Measurements from ENCODE around the gene GPR171. TPM values are rescaled to one million over a fixed set of nuclear protein-coding genes. Genes with fewer than 3 reads are reported as not detected.
"Not testable (repeated sequence)": the region's sequence is repeated elsewhere in the genome, so short reads cannot be mapped to it uniquely, and the experiment has no call there.

The GPR171 gene, protein sequence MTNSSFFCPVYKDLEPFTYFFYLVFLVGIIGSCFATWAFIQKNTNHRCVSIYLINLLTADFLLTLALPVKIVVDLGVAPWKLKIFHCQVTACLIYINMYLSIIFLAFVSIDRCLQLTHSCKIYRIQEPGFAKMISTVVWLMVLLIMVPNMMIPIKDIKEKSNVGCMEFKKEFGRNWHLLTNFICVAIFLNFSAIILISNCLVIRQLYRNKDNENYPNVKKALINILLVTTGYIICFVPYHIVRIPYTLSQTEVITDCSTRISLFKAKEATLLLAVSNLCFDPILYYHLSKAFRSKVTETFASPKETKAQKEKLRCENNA
- under 1 TPM in 3 of 4 donors, not detected in 1; 0.11 to 0.40 (median 0.33) TPM for polyA plus RNA-seq (ENCODE audit: insufficient read length in 4 of 4)

DNA sequence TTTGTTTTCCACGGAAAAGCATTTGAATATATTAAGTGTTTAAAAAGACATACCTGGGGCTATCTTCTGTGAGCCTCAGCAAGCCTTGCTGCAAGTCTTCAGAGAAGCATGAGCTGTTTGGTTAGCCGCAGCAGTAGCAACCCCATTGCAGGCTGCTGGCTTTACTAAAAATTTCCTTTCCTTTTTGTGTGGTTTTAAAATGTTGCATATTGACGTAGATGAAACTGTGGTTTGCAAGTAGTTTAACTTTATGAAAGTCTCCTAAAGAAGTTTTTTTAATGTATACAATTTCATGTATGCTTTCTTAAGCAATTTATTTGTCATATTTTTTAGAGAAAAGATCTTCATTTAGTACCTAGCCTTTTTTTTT lies at the start of gene GPR171:
Gene GPR171, minus strand, starts transcription at position 166 of the 370 bp plus-strand sequence. CDS start 3,830 bp downstream, outside the sequence.
- no peak for DNase-seq (ENCODE audit: low read depth in 4 of 4, low spot score in 2 of 4)

DNA sequence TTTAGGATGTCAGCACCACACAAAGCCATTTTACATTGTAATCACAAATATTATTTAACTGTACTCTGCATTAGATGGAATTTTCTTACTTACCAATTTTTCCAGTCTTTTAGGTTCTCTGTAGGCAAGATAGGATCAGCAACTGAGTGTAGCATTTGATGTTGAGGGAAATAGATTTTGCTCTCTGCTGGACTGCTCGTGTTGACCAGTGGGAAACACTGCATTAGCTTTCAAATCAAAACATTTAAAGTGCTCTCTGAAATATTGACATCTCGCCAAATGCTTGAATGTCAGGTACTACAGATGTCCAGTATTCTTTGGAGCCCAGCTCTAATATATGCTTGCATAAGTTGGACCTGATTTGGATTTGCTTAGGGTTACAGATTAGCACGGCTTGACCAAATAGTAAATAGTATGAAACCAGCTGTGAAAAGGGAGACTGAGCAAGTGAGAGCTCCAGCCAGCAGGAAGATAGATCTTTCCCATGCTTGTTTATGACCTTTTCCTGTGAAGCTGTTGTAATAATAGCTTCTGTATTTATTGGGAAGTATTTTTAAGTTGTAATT lies 45.8 kb upstream of the GPR171 start:
- no peak for DNase-seq (ENCODE audit: low read depth in 4 of 4, low spot score in 2 of 4)

DNA sequence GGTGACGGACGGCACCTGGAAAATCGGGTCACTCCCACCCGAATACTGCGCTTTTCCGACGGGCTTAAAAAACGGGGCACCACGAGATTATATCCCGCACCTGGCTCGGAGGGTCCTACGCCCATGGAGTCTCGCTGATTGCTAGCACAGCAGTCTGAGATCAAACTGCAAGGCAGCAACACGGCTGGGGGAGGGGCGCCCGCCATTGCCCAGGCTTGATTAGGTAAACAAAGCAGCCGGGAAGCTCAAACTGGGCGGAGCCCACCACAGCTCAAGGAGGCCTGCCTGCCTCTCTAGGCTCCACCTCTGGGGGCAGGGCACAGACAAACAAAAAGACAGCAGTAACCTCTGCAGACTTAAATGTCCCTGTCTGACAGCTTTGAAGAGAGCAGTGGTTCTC lies 39.0 kb upstream of the GPR171 start:
- not testable (repeated sequence) for DNase-seq (ENCODE audit: low read depth in 4 of 4, low spot score in 2 of 4)

DNA sequence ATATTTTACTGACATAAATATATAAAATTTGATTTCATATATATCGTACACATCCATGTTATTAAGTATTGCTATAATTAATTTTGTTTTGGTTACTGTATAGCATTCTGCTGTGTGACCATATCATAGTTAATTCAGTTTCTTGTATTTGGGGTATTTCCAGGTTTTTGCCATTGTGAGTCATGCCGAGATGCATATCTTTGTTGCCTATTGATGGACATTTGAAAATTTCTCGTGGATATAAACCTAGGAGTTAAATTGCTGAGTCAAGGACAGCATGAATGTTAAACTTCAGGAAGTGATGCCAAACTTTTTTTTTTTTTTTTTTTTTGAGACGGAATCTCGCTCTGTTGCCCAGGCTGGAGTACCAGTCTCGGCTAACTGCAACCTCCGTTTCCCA lies 33.7 kb upstream of the GPR171 start:
- no peak for DNase-seq (ENCODE audit: low read depth in 4 of 4, low spot score in 2 of 4)

- DNase-seq (ENCODE audit: low read depth in 4 of 4, low spot score in 2 of 4) = no peak
Observed at GRCh38 chr3:151236316-151236715, 33.3 kb upstream of the GPR171 start.

DNA sequence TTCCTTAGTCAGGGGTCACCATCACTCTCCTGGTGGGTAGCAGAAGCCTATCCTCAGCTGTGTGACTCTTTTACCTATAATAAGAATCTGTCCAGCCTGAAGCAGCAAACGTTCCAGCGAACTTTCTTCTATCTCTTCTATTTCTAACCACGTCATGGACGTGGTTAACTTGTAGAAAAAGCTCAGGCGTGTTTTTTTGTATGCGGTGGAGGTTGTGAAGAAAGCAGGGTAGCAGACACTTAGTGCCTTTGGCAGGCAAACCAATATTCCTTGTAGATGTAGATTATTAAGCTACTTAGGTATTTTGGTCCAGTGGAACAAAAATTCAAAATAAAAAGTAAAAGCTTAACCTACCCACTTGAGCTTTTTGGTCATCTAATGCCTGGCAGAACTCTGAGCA lies 31.8 kb upstream of the GPR171 start:
- DNase-seq (ENCODE audit: low read depth in 4 of 4, low spot score in 2 of 4) = no peak

- DNase-seq (ENCODE audit: low read depth in 4 of 4, low spot score in 2 of 4) = no peak
Observed at GRCh38 chr3:151232991-151233390, 30.0 kb upstream of the GPR171 start.

DNA sequence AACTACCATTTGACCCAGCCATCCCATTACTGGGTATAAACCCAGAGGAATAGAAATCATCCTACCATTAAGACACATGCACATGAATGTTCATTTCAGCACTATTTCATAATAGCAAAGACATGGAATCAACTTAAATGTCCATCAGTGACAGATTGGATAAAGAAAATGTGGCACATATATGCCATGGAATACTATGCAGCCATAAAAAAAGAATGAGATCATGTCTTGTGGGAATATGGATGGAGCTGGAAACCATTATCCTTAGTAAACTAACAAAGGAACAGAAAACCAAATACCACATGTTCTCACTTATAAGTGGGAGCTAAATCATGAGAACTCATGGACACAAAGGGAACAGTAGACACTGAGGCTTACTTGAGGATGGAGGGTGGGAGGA lies 29.4 kb upstream of the GPR171 start:
- not testable (repeated sequence) for DNase-seq (ENCODE audit: low read depth in 4 of 4, low spot score in 2 of 4)

- DNase-seq (ENCODE audit: low read depth in 4 of 4, low spot score in 2 of 4) = no peak
Observed at GRCh38 chr3:151230646-151231045, 27.6 kb upstream of the GPR171 start.

DNA sequence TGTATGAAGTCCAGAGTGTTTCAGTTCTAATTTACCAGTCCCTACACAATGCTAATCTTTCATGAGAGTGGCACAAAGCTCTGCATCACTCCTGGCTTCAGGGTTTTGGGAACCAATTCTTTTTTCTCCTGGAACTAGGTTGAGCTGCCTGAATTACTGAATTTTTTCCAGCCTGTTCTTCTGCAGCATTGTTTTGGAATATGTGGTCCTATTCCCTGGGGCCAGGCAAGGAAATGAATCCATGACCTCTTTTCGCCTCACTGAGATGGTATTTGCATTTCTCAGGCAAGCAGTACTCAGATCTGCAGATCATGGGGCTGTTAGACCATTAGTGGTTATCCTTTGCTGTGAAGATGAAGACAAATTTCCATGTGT lies 25.6 kb upstream of the GPR171 start:
- no peak for DNase-seq (ENCODE audit: low read depth in 4 of 4, low spot score in 2 of 4)

GRCh38 chr3:151227807-151228665 lies 25.0 kb upstream of the GPR171 start:
- DNase-seq (ENCODE audit: low read depth in 4 of 4, low spot score in 2 of 4) = peak; percentile 50 to 78 (median 60)

DNA sequence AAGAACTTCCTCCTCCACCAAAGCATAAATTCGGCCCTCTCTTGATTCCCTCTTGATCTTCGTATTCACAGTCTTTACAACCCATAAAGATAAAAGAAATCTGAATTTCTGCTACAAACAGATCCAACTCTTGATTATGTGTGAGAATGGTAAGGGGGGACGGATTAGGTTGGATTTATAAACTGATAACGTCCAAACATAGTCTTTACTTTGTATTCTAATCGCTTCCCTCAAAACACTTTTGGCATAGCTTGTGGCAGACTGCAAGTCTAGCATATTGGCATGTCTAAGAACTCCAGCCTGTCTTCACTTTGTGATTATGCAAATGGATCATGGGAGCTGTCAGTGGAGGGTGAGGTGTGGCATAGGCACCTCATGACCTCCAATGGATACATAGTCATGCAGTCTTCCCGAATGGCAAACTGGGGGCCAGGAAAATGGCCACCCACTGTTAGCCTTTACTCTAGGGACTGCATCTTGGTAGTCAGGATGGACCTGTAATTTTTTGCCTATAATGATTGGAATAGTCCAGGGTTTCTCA lies 24.3 kb upstream of the GPR171 start:
- no peak for DNase-seq (ENCODE audit: low read depth in 4 of 4, low spot score in 2 of 4)

DNA sequence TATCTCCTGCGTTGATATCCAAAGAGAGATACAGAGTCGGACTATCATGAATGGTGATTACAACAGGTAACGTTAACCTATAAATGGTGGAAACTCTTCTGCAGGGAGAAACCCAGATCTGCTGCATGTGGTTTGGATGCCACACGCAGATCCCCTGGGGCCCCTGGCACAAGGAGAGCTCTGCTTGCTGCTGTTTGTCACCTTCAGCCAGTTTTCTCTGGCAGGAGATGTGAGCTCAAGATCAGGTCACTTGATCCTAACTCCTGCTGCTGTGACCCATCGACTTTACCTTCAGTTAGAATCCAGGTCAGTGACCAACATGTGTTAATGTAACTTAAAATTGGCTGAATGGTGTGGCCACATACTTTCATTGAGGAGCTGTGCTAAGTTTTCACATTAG lies 23.8 kb upstream of the GPR171 start:
- no peak for DNase-seq (ENCODE audit: low read depth in 4 of 4, low spot score in 2 of 4)

DNA sequence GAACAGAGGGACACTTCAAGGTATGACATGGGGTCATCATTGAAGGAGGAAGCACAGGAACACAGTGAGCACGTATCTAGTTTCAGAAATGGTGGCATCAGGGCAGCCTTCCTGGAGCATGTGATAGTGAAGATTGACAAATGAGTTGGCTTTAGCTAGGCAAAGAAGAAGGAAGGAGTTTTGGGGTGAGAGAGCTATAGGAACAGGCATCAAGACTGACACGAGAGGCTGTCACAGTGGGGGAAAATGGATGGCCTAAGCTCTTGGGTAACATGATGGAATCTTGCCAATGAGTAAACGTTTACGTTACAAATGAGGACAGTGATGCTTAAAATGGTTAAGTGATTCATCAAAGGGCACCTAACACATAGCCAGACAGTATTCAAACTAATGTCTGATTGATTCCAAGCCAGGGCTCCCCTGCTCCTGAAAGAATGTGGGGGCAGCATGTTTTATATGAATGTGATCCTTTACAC lies 23.1 kb upstream of the GPR171 start:
- DNase-seq (ENCODE audit: low read depth in 4 of 4, low spot score in 2 of 4) = no peak

DNA sequence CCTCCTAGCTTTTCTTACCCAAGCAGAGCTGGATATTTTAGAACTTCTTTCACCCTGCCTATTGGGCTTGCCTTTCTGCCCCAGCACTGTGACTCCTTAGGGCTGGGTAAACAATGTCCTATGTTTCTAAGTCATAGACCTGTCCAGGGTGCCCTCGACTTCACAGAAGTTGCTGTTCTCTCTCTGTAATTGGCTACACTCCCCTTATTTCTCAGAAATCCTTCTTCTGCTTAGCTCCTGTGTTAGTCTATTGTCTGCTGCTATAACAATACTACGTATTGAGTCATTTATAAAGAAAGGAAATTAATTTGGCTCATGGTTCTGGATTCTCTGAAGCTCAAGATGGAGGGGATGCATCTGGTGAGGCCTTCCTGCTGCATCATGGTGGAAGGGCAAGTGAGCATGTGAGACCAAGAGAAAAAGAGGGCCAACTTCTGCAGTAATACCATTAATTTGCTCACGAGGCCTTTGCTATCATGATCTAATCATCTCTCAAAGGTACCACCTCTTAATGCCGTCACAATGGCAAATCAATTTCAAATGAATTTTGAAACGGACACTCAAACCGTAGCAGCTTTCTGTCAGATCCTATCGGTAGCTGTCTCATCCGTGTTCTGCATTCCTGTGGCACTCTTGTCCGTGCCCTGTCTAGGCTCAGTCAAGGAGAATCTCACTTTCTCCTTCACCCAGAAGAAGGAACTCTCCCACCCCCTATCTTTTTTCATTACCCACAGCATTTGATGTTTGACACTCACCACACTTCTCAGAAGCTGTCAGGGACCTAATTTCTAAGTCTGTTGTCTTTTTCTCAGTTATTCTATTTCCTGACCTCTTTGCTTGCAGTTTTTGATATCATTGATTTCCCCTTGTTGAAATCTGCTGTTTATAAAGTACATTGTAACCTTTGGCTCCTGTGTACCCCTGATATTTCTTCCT lies 22.3 kb upstream of the GPR171 start:
- DNase-seq (ENCODE audit: low read depth in 4 of 4, low spot score in 2 of 4) = no peak

- DNase-seq (ENCODE audit: low read depth in 4 of 4, low spot score in 2 of 4) = no peak
Observed at GRCh38 chr3:151224268-151224866, 21.4 kb upstream of the GPR171 start.

- DNase-seq (ENCODE audit: low read depth in 4 of 4, low spot score in 2 of 4) = no peak
Observed at GRCh38 chr3:151219056-151219455, 16.0 kb upstream of the GPR171 start.

- no peak for DNase-seq (ENCODE audit: low read depth in 4 of 4, low spot score in 2 of 4)
Observed at GRCh38 chr3:151218136-151218535, 15.1 kb upstream of the GPR171 start.
